Fibroblast of the aortic adventitia (primary cell): ENCODE results near the gene FAM3D. TPM values are rescaled to one million over a fixed set of nuclear protein-coding genes. Genes with fewer than 3 reads are reported as not detected.

Experiments
- DNase-seq: peaks from one replicate; pipeline ENCODE4 v3.0.0-alpha.2; 2010; ENCODE audit warnings: low read depth
- H3K4me3 ChIP-seq: 2 replicates; pipeline ENCODE4 v1.5.1; 2011; ENCODE audit warnings: low read depth, mild to moderate bottlenecking, control low read depth, low read length, moderate library complexity
- total RNA-seq: library from RNA; depleted of rRNA; stranded (reverse); fragments of >200 nt; gene quantifications from 2 replicates; pipeline ENCODE4 v1.2.3, GENCODE V29; 2012; ENCODE audit warnings: low replicate concordance
- TF ChIP-seq, protein P1 (sequence below): IDR thresholded peaks from 2 replicates; pipeline ENCODE4 v1.5.1; 2011; ENCODE audit warnings: mild to moderate bottlenecking, low read length, control low read depth, inconsistent platforms; ENCODE audit not compliant: insufficient read depth

FAM3D gene
- total RNA-seq, 1 donor = not detected

DNA sequence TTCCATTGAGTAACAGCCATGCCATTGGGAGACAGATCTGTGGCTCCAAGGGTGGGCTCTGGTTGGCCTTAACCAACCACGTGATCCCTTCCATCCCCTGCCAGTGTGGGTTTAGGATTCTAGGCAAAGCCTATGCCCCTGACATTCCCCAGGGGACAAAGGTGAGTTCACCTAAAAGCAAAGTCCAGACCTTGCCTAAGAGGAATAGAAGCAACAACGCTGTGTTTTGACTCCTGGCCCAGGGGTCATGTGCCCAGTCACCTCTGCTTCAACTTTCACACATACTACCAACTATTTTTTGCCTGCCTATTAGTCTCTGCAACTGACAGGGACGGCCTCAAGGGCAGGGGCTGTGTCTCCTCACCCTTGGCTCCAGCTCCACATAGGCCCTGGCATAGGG, 42.0 kb downstream of the FAM3D start:
- no peak overlapping the region for H3K4me3 ChIP-seq
- DNase-seq = no peak
- TF ChIP-seq, protein P1, sequence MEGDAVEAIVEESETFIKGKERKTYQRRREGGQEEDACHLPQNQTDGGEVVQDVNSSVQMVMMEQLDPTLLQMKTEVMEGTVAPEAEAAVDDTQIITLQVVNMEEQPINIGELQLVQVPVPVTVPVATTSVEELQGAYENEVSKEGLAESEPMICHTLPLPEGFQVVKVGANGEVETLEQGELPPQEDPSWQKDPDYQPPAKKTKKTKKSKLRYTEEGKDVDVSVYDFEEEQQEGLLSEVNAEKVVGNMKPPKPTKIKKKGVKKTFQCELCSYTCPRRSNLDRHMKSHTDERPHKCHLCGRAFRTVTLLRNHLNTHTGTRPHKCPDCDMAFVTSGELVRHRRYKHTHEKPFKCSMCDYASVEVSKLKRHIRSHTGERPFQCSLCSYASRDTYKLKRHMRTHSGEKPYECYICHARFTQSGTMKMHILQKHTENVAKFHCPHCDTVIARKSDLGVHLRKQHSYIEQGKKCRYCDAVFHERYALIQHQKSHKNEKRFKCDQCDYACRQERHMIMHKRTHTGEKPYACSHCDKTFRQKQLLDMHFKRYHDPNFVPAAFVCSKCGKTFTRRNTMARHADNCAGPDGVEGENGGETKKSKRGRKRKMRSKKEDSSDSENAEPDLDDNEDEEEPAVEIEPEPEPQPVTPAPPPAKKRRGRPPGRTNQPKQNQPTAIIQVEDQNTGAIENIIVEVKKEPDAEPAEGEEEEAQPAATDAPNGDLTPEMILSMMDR = no peak

DNA sequence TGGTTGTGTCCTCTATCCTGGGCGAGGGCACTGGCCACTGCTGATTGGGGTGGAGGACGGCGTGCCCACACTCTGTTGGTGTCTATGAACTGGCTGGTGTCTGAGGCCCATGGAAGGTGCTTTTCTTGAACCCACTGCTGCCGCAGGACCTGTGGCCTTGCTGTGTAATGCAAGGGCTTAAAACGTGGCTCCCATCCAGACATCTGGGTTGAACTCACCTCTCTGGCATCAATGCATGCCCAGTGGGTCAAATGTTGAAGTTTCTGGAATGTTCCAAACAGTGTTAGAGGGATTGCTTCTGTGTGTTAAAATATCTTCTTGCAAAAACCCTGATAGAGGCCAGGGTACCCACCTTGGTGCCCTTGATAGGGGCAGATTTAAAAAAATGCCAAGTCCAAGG, 42.6 kb downstream of the FAM3D start:
- DNase-seq = peak; percentile 23
- TF ChIP-seq, protein P1 = no peak
- H3K4me3 ChIP-seq = no peak overlapping the region

DNA sequence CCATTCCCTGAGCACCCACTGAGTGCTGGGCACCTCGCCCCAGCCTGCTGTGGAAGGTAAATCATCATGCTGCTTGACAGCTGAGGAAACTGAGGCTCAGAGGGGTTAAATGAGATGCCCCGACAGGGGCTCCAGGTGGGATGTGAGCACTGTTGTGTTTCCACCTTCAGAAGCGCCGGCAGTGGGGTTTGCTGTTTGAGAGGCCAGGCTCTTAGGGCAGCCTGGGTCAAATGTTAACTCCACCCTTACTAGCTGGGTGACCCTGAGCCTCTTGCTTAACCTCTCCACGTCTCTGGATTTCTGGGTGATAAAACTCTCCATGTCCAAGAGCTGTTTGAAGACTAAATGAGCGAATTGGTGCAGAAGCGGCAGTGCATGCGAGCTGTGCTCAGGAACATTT, 43.1 kb downstream of the FAM3D start:
- DNase-seq = no peak
- no peak overlapping the region for H3K4me3 ChIP-seq
- TF ChIP-seq, protein P1 = no peak

DNA sequence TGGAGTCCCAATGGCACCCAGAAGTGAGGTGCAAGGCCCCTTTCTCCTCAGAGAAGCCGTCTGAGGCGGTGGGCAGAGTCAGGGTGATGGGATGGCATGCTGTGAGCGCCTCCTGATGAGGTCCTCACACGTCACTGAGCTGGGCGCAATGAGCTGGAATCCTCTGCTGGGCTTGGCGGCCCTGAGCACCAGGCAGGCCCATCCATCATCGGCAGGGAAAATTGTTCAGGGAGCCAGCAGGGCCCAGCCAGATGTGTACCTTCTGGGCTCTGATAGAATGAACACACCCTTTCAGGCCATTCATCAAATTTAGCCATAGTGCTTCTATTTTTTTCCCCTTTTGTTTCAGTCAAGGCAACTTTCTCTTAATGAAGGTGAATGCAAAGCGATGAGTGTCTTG, 43.7 kb downstream of the FAM3D start:
- TF ChIP-seq, protein P1 = no peak
- no peak overlapping the region for H3K4me3 ChIP-seq
- DNase-seq = peak; percentile 13

DNA sequence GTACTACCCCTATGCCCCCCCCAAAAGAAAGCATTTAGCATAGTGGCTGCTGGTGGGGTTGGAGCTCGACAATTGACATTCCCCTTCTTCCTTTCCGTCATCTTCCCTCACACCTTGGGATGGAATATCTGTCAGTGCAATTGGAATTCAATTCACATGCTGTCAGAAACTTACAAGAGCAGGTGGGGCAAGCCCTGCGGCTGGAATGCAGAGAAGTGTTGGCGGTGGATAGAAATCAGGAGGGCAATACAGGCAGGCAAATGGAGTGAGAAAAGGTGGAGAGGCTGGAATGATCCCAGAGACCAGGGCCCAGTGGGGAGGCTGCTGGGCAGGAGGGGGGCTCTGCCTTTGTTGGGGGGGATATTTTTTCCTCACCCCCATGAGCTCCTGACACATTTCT, 44.1 kb downstream of the FAM3D start:
- DNase-seq = no peak
- no peak overlapping the region for H3K4me3 ChIP-seq
- TF ChIP-seq, protein P1 = no peak

DNA sequence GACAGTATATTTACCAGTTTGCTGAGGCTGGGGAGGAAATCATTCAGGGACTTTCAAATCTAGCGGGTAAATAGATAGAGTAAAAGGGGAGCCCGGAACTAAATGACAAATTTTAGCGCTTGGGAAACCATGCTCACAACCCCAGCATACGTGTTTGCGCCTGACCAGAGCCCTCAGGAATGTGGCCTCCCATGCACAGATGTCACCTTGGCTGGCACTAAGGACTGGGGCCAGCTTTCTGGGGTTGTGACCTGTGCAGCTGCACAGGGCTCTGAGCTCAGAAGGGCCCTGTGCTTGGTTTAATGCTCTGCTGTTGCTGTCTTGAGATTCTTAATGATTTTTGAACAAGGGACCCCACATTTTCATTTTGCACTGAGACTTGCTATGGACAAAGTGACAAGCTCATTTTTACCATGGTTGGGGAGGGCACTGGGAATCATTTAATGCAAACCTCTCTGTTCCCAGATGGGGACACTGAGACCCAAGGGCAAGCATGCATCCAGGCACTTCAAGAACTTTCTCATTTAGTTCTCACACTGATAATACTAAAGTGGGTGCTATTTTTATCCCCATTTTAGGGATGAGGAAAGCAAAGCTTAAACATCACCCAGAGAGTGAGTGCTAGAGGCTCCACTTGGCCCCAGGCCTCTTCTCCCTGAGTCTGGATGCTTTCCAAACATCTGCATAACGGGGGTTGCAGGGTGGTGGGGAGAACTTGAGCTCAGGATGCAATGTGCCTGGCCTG, 45.3 kb downstream of the FAM3D start:
- DNase-seq = no peak
- TF ChIP-seq, protein P1 = no peak
- no peak overlapping the region for H3K4me3 ChIP-seq

DNA sequence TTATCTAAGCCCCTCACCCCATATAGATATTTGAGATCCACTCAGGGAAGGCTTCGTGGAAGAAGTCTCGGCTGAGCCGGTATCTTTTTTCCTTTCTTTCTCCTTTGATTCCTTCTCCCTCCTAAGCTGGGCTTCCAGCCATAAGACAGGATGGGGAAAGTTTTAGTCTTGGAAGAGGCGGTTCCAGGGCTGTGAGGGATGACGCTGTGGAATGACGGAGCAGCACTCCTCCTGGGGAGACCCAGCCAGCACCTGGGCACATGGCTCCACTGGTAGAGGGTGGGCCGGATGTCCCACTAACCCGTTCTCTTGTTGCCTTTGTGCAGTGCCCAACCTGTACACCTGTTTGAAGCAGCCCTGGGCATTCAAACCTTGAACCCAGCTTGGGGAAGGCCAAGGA, 46.2 kb downstream of the FAM3D start:
- DNase-seq = no peak
- TF ChIP-seq, protein P1 = no peak
- no peak overlapping the region for H3K4me3 ChIP-seq
